ENCODE data around the gene ZG16B. TPM values are rescaled to one million over a fixed set of nuclear protein-coding genes. Genes with fewer than 3 reads are reported as not detected.

The ZG16B gene, protein sequence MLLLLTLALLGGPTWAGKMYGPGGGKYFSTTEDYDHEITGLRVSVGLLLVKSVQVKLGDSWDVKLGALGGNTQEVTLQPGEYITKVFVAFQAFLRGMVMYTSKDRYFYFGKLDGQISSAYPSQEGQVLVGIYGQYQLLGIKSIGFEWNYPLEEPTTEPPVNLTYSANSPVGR
- 1.3 and 1.8 TPM in 2 replicates for total RNA-seq (2014; rRNA removed; shearing (Covaris generic))

DNA sequence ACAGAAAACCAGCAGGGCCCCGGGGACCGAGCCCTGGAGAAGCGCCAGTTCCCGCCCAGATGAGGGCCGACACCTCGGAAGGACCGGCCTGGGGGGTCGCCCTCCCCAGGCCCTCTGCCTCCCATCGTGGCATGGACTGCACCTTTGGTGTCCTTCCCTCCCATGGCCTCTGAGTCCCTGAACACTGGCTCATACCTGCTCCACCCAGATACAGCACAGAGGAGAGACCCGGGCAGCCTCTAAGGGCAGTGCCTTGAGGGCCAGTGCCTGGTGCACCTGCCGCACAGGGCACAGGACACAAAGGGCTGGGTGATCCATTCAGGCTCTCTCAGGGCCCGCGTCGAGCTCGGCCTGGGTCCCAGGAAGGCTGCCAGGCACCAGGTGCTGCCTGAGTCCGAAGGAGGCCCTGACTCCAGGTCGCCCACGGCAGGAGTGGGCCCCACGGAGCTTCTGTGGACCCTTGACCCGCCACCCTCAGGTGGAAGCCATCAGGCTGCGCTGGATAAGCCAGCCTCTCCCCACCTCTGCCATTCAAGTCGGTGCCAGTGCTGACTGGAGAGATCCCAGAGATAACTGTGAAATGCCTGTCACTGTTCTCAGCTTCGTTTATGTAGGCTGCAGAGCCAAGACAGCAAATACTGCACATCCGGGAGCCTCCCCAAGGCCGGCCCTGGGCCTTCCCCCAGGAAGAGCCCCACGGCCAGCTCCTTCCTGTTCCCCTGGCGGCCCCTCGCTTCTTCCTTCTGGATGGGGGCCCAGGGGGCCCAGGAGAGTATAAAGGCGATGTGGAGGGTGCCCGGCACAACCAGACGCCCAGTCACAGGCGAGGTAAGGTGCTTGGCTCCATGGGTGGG, at the start of gene ZG16B:
TSS of gene ZG16B (plus strand) at position 803 of the 854 bp plus-strand sequence. CDS start 139 bp downstream, outside the sequence.
- DNase-seq (ENCODE audit: low spot score), result peak; percentile 67

DNA sequence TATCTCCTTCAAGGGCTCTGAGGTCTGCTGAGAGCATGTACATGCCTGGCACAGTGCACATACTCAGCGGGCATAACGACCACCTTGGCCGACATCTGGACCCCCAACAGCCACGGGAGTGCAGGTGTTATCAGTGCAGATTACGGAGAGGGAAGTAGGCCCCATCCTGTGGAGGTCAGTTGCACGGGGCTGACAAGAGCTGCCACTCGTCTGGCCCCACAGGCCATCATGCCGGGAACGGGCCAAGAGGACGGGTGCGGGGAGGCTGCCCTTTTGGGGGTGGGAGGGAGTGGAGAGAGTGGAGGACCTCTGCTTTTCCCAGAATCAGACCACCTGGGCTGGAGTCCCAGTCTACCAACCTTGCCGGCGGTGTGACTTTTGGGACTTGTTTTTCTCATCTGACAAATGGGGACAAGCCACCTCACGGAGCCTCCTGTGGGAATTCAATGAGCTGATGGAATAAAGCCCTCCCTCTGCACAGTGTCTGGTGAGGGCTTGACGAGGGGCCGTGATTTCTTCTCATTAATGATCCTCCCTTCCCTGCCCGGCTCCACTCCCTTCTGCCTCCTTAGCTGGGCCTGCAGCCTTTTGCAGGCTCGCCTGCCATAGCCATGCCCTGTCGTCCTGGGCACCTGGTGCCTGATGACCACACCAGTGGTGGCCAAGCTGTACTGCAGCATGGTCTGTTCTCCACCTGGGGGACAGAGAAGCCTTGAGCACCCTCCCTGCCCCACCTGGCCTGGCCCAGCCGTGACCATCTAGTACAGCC, 47.3 kb upstream of the ZG16B start:
- no peak for DNase-seq (ENCODE audit: low spot score)

DNA sequence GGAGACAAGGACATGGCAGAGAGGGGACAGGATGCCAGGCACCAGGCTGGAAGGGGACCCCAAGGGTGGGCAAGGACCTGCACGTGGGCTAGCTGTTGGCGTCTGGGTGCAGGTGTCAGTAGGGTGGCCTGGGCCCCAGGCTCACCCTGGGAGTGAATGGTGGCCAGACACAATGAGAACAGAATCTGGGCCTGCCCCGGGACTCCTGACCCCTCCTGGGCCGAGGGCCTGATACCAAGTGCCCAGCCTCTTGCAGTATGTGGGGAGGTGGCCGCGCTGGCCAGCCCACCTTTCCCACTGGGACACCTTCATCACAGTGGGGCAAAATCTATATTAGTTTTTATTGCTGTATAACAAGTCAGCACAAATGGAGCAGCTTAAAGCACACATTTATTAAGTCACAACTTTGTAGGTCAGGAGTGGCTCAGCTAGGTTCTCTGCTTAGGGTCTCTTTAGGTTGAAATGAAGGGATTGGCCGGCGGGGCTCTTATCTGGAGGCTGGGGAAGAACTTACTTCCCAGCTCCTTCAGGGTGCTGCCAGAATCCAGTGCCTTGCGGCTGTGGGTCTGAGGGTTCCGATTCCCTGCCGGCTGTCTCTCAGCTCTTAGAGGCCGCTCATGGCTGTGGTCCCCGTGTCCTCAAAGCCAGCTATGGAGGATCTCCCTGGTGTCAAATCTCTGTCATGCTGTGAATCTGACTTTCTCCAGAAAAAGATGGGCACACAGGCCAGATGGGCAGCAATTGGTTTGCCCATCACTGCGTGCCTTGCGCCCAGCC, 46.3 kb upstream of the ZG16B start:
- DNase-seq (ENCODE audit: low spot score), result no peak

DNA sequence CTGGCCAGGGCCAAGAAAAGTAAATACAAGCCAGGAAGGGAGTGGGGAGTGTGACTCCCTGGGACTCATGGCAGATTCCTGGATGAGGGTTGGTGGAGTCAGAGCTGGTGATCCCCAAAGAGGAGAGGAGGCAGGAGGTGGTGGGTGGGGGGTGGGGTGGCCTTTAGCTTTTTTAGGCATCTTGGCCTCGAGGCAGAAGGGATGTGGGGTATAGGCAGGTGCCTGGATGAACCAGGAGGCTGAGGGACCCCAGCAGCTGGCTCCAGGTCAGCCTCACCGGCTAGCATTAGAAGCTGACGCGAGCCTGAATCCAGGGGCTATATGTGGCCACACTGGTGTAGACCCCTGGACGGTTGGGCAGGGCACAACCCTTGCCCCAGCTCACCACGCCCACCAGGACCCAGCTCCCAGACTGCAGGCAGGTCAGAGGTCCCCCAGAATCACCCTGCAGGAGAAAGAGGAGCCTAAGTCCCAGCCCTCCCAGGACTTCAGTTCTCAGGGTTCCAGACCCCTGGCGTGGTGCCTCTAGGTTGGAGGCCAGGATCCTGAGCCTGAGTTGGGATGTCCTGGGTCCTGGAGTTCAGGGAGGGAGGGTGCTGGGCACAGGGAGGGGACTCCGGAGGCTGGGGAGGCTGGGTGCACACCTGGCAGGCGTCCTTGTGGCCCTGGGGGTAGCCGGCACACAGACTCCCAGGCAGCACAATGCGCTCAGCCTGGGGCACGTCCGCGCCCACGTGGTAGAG, 45.6 kb upstream of the ZG16B start:
- no peak for DNase-seq (ENCODE audit: low spot score)

DNA sequence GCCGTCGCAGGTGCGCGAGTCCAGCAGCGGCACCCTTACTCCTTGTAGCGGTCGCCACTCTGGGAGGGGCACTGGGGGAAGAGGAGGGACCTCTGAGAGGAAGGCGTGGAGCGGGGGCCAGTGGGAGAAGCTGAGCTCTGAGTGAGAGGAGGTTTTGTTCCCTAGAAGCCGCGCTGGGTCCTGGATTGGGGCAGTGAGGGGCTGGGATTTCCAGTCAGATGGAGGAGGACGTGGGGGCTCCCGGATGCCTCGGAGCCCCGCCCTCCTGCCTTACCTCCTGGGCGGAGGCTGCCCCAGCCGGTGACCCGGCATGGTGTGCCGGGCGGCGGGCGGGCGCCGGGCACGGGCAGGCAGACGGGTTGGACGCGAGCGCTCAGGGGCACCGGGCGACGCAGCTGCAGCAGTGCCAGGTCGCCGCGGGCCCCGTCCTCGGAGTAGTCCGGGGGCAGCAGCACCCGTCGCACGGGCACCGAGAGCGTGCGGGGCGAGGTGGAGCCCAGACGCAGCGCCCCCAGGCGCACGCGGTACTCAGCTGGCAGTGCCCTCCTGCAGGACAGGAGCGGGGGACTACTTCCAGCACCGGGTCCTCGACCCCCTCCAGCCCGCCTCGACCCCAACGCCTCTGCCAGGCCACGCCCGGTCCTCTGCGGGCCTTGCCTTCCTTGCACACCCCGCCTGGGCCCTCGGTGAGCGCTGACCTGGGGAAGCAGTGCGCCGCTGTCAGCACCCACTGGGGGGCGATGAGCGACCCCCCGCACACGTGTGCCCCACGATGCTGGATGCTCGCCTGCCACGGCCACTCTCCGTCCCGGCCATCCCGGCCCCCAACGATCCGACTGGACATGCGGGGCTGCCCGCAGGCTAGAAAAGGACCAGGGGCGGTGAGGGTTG, 44.8 kb upstream of the ZG16B start:
- no peak for DNase-seq (ENCODE audit: low spot score)

DNA sequence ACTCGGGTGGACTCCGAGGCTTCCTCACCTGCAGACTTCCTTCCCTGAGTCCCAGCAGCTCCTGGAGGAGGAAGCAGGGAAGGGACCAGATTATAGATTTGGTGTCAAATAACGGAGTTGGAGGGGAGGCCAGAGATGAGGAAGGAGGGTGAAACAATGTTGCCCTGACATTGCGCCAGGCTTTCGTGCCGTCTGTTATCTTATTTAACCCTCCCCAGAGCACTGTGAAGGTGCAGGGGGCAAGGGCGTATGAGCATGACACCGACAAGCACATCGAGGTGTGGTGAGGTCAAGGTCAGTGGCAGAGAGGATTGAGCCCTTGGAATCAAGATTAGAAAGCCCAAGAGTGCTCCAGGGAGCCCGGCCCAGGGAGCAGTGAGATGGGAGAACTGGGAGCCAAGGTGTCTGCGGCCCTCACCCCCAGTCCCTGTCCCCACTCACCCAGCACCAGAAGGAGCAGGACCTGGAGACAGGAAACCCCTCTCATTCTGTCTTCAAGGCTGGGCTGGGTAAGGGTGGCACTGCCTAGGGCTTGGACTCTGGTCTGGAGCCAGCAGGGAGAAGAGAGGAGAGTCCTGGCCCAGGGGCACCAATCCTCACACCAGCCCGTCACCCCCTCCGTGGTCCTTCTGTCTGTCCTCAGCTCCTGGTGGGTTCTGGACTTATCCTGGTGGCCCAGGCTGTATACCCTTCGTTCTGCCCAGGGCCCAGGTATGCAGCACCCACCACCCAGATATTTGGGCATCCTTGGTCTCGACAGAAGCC, 43.9 kb upstream of the ZG16B start:
- DNase-seq (ENCODE audit: low spot score), result no peak

DNA sequence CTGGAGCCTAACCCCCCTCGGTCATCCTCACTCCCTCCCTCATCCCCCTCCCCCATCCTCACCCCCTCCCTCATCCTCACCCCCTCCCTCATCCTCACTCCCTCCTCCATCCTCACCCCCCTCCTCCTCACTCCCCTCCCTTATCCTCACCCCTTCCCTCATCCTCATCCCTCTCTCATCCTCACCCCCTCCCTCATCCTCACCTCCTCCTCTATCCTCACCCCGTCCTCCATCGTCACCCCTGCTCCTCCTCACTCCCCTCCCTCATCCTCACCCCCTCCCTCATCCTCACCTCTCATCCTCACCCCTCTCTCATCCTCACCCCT, 43.3 kb upstream of the ZG16B start:
- no peak for DNase-seq (ENCODE audit: low spot score)

DNA sequence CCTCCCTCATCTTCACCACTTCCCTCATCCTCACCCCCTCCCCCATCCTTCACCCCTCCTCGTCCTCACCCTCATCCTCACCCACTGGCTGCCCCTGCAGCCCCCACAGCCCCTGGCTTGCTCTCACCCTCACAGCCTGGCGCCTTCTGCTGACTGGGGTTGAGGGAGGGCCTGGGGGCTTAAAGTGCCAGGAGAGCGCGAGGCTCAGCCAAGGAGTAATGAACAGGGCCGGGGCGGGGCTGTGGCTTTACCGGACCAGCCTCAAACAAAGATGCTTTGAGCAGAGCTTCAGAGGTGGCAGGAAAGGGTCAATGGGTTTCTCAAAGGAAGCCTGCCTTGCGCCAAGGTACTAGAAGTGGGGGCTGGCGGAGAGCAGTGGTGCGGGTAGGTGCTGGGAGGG, 42.7 kb upstream of the ZG16B start, which contains the start of gene PRSS33:
TSS of gene PRSS33 (minus strand) at position 155 of the 400 bp plus-strand sequence. CDS start 1,013 bp downstream, outside the sequence.
- DNase-seq (ENCODE audit: low spot score), result no peak

DNA sequence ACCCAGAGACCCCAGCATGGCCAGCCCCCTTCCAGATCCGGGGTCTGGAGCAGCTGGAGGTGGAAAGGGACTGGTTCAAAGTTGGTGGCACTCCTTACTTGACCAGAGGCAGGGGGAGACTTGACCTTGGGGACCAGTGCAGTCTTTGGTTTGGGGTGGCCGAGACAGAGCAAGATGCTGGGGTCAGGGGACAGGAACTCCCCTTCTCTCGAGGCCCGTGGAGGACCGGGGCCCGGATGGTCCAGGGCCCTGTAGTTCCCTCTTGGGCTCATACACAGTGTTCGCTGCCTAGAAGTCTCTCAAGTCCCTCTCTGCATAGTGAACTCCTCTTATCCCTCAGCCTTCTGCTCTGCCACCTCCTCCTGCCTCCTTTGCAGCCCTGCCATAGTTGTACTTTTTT, 42.1 kb upstream of the ZG16B start:
- DNase-seq (ENCODE audit: low spot score), result no peak

DNA sequence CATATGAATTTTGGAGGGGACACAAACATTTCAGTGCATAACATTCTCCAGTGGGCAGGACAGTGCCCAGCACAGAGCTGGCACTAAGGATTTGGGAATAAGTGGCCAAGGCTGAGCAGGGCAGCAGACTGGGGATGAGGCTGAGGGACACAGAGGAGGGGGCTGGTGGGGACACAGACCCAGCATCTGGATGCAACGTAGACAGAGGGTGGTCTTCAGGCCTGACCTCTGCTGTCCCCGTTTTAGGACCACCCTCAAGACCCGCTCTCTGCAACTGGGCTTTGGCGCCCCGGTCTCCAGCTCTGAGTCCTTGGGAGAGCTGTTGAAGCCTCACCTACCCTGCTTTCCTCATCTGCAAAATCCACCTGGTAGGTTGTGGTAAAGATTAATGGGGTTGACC, 39.5 kb upstream of the ZG16B start:
- no peak for DNase-seq (ENCODE audit: low spot score)

DNA sequence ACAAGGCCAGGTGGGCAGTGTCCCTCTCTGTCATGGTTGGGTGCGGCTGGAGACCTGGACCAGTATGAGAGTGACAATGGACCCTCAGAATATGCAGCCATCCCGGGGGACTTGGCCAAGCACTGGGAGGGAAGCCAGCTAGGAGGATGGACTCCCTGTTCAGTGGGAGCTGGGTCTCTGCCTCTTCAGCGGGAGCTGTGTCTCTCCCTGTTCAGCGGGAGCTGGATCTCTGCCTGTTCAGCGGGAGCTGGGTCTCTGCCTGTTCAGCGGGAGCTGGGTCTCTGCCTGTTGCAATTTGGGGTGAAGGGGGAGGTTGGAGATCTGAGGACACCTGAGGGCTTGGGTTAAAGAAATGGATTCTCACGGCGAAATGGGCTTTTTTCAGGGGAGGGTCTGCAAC, 38.9 kb upstream of the ZG16B start:
- DNase-seq (ENCODE audit: low spot score), result no peak

DNA sequence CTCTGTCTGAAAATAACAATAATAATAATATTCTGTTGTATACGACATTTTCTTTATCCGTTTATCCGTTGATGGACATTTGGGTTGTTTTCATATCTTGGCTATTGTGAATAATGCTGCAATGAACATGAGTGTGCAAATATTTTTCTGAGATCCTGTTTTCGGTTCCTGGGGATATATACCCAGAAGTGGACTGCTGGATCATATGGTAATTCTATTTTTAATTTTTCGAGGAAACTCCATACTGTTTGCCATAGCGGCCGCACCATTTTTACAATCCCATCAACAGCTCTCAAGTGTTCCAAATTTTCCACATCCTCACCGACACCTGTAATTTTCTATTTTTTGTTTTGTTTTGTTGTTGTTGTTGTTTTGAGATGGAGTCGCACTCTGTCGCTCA, 37.2 kb upstream of the ZG16B start:
- DNase-seq (ENCODE audit: low spot score), result no peak

DNA sequence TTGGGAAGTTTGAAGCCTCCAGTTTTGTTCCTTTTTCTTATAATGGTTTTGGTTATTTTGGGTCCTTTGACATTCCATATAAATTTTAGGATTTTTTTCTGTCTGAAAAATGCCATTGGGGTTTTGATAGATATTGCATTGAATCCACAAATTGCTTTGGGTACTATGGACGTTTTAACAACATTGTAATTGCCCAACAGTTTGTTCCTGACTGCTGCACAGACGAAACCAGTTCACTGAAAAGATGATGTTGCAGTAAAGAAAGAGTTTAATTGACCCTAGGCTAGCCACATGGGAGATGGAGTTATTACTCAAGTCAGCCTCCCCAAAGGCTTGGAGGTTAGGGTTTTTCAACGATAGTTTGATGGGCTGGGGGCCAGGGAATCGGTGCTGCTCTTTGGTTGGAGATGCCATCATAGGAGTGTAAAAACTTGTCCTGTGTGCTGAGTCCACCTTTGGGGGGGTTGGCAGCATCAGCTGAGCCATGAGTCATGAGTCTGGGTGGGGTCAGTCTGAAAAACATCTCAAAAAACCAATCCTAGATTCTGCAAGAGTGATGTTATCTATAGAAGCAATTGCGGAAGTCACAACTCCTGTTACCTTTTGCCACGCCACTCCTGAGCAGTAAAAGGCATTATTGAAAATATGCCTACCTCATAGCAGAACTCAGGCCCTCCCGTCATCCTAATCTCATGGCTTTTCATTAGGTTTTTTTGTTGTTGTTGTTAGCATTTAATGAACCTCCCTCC, 34.5 kb upstream of the ZG16B start:
- peak; percentile 86 for DNase-seq (ENCODE audit: low spot score)

DNA sequence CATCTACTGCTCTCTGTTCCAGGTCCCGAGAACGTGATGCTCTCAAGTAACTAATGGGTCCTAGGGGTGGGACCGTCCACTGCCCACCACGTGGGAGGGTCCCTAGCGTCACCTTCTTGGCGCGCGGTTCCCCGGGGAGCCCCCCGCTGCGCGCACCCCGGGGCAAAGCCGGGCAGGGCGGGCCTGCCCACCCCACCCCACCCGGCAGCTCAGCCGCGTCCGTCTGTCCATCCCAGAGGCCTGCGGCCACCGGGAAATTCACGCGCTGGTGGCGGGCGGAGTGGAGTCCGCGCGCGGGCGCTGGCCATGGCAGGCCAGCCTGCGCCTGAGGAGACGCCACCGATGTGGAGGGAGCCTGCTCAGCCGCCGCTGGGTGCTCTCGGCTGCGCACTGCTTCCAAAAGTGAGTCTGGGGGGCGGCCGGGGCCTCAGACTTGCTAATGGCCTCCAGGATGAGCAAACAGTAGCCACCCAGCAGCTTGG, 31.3 kb upstream of the ZG16B start:
- DNase-seq (ENCODE audit: low spot score), result no peak

DNA sequence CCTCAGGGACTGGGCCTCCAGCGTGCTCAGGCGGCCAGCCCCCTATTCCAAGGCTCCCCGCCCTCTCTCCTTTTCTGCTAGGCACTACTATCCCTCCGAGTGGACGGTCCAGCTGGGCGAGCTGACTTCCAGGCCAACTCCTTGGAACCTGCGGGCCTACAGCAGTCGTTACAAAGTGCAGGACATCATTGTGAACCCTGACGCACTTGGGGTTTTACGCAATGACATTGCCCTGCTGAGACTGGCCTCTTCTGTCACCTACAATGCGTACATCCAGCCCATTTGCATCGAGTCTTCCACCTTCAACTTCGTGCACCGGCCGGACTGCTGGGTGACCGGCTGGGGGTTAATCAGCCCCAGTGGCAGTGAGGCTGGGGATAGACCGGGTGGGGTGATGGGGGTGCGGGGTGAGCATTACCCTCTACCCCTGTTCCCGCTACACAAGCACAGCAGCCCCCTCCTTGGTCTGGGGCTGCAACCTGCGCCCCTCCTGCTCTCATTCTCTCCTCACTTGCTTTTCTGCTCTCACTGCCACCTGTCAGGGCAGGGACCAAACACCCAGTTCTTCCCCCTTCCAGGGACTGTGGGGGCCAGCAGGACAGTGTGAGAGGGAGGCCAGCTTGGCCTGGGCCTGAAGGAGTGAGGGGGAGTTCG, 30.8 kb upstream of the ZG16B start:
- DNase-seq (ENCODE audit: low spot score), result no peak

DNA sequence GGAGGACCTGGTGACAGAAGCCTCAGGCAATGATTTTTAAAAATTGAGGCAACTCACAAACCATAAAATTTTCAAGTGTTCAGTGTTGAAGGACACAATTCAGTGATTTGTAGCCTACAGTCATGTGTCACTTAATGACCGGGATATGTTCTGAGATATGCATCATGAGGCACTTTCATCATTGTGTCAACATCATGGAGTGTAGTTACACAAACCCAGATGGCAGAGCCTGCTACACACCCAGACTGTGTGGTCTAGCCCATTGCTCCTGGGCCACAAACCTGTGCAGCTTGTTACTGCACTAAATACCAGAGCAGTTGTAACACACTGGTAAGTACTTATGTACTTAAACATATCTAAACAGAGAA, 30.3 kb upstream of the ZG16B start:
- no peak for DNase-seq (ENCODE audit: low spot score)

DNA sequence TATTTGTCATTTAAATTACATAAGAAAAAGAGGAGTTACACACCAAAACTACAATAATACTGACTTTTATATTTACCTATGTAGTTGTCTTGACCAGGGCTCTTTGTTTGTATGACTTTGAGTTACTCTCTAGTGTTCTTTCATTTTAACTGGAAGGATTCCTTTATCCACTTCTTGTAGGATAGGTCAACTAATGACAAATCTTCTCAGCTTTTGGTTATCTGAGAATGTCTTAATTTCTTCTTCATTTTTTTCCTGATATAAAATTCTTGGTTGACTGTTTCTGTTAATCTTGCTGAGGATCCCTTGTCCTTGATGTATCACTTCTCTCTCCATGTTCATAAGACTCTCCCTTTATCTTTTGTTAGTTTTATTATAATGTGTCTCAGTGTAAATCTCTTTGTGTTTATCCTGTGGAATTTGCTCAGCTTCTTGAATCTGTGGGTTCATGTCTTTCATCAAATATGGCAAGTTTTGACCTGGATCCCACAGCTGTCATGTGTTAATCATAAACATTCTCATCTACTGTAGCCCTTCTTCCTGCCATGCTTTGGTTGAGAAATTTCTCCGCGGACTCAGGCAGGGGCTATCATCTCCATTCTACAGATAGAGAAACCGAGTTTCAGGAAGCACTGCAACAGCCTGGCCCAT, 26.4 kb upstream of the ZG16B start:
- DNase-seq (ENCODE audit: low spot score), result no peak

Measured in A172 (cell line).